SK-N-MC (cell line): ENCODE measurements around the gene PRKCZ.

Experiments used
- EZH2 ChIP-seq: fragments of 200-600 bp; sonication (generic); IDR thresholded peaks from one replicate; pipeline ENCODE4 v1.6.1; 2017; ENCODE audit warnings: antibody characterized with exemption
- FOXP2 ChIP-seq: optimal IDR thresholded peaks from 2 replicates; pipeline ENCODE3; 2011; ENCODE audit warnings: mild to moderate bottlenecking, moderate library complexity; ENCODE audit not compliant: insufficient read depth; ENCODE audit errors: extremely low read length, control extremely low read depth
- POLR2AphosphoS5 ChIP-seq: IDR thresholded peaks from 2 replicates; pipeline ENCODE4 v1.6.1; 2012; ENCODE audit warnings: mild to moderate bottlenecking, low read depth, low read length, borderline replicate concordance

DNA sequence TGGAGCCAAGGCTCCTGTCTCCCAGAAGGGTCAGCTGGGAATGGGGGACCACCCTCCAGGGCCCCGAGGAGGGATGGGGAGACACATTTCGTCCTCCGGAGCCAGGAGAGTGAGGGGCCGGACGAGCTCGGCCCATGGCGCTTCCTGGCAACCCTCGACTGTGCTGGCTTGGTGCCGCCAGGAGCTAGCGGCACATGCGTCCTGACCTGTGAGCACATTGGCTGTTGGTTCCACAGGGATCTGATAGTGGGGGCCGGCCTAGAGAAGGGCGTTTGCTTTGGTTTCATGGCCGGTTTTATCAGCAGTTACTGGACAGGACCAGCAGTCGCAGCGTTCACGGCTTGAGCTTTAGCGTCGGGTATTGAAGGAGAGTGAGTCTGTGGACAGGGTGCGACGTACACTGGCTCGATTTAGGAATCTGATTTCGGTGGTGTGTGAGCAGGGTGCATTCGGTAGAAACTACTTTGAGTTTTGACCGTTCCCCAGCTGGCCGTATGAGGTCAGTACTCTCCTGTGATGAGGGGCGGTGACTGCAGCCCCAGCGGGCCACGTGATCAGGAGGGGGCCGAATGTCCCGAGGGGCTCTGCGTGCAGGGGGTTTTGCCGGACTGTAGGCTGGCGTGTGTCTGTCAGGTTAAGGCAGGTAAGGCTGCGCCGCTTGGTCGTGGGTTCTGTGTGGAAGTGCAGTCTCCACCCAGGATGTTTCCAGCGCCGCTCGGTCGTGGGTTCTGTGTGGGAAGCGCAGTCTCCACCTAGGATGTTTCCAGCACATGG, 125.7 kb downstream of the PRKCZ start:
- no peak for TF ChIP-seq POLR2AphosphoS5
- no peak for TF ChIP-seq EZH2
- TF ChIP-seq FOXP2, result no peak
